HUES6 (cell line): ENCODE results near the gene CRTC1.

Experiments used
- H3K27ac ChIP-seq: 2 replicates; pipeline ENCODE4 v1.7.0; 2013; ENCODE audit warnings: low read depth, mild to moderate bottlenecking, low read length, inconsistent platforms
- H3K27me3 ChIP-seq: 2 replicates; pipeline ENCODE4 v1.6.1; 2013; ENCODE audit warnings: low read length; ENCODE audit not compliant: control insufficient read depth, insufficient read depth
- H3K36me3 ChIP-seq: 2 replicates; pipeline ENCODE4 v1.6.1; 2013; ENCODE audit warnings: low read length; ENCODE audit not compliant: control insufficient read depth, insufficient read depth
- H3K4me1 ChIP-seq: 2 replicates; pipeline ENCODE4 v1.6.1; 2013; ENCODE audit warnings: low read length; ENCODE audit not compliant: control insufficient read depth, insufficient read depth
- H3K4me3 ChIP-seq: 2 replicates; pipeline ENCODE4 v1.5.1; 2013; ENCODE audit warnings: low read depth, low read length
- H3K9ac ChIP-seq: one replicate; pipeline ENCODE4 v1.6.1; 2013; ENCODE audit warnings: mild to moderate bottlenecking, low read length
- H3K9me3 ChIP-seq: 2 replicates; pipeline ENCODE4 v1.6.1; 2013; ENCODE audit warnings: low read depth, low read length; ENCODE audit not compliant: control insufficient read depth, insufficient read depth

Gene CRTC1

DNA sequence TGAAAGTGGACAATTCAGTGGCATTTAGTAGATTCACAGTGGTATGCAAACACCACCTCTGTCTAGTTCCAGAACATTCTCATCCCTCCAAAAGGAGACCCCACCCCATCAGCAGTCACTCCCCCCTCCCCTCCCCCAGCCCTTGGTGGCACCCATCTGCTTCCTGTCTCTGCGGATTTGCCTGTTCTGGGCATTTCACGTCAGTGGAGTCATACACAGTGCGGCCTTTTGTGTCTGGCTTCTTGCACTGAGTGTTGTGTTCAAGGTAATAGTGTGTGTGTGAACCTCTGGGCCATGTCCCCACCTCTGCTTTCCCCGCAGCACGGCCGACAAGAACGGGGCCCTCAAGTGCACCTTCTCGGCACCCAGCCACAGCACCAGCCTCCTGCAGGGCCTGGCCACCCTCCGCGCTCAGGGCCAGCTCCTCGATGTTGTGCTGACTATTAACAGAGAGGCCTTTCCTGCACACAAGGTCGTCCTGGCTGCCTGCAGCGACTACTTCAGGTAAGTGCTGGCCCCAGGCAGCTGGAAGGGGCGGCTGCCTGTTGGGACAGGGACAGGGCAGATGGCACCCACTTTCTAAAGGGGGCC is 19.4 kb upstream of the CRTC1 start:
- Histone ChIP-seq H3K27ac (no peak overlapping the region), H3K36me3 (peaks cover 16% of the 10 kb centered on the region), H3K27me3 (no peaks in the 10 kb centered on the region), H3K9me3 (no peaks in the 10 kb centered on the region), H3K4me1 (peaks cover 24% of the 10 kb centered on the region; the same call in 1 of the 2 replicates), H3K4me3 (no peak overlapping the region), H3K9ac (no peak overlapping the region)

DNA sequence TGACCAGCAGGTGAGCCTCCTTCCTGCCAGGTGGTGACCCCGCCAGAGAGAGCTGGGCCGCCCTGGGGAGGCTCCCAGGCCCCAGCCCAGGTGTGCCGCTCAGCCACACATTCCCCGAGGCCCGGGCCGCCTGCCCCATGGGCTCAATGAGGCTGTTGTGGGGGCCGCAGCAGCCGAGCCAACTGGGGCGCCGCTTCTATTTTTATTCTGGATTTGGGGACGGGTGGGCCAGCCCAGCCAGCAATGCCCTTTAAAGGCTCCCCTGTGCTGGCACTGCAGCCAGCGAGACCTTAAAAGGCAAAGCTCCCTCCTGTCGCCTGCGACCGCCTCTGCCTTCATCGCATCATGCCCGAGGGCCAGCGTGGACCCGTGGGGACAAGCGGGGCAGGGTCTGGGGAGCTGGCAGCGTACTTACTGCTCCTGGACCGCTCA is 17.7 kb upstream of the CRTC1 start:
- Histone ChIP-seq H3K4me3 (no peak overlapping the region), H3K9me3 (no peaks in the 10 kb centered on the region), H3K36me3 (peaks cover 21% of the 10 kb centered on the region), H3K27me3 (no peaks in the 10 kb centered on the region), H3K27ac (no peak overlapping the region), H3K4me1 (peaks cover 12% of the 10 kb centered on the region; the same call in 1 of the 2 replicates), H3K9ac (no peak overlapping the region)

DNA sequence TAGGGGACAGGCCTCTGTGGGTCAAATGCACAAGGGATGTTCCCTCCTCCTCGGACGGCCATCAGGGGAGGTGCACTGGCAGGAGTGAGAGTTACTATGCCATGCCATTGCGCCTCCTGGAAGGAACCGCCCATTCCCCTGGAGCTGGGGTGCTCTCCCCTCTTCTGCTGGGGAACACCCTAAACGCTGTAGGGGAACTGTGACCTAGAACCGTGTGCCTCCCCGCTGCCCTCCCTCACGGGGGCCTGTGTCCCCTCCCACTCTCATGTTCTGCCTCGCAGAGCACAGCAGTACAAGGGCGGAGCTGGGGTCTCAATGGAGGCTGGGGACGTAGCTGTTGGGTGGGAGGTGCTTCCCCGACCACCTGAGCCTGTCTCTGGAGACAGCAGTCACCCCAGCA is 17.2 kb upstream of the CRTC1 start:
- H3K4me3 ChIP-seq: no peak overlapping the region
- peaks cover 12% of the 10 kb centered on the region; the same call in 1 of the 2 replicates for H3K4me1 ChIP-seq
- no peak overlapping the region for H3K9ac ChIP-seq
- H3K27ac ChIP-seq: no peak overlapping the region
- no peaks in the 10 kb centered on the region for H3K9me3 ChIP-seq
- H3K27me3 ChIP-seq: no peaks in the 10 kb centered on the region
- H3K36me3 ChIP-seq: peaks cover 21% of the 10 kb centered on the region

DNA sequence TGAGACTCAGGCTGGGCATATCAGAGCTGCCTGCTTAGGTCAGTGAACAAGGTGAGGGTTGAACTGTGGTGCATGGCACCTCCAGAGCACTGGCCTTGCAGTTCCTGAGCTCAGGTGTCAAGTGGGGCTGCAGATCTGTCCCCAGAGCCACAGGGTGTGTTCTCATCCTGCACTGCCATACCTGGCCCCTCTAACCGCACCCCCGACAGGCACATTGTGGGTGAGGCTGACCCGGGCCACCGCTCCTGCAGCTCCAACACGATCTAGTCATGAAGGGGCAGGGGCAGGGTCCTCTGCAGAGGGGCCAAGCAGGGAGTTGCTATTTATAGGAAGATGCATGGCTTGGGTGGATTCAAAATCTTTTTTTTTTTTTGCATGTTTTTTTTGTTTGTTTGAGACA is 16.7 kb upstream of the CRTC1 start:
- Histone ChIP-seq H3K27ac (no peak overlapping the region), H3K9ac (no peak overlapping the region), H3K4me3 (no peak overlapping the region)

DNA sequence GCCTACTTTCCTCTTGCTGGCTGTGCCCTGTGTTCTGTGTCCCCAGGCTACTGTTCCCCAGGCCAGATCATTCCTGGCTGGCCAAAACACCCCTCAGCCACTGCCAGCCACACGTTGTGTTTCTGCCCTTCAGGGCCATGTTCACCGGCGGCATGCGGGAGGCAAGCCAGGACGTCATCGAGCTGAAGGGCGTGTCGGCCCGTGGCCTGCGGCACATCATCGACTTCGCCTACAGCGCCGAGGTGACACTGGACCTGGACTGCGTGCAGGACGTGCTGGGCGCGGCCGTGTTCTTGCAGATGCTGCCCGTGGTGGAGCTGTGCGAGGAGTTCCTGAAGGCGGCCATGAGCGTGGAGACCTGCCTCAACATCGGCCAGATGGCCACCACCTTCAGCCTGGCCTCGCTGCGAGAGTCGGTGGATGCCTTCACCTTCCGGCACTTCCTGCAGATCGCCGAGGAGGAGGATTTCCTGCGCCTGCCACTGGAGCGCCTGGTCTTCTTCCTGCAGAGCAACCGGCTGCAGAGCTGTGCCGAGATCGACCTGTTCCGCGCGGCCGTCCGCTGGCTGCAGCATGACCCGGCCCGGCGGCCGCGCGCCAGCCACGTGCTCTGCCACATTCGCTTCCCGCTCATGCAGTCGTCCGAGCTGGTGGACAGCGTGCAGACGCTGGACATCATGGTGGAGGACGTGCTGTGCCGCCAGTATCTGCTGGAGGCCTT is 15.8 kb upstream of the CRTC1 start:
- no peak overlapping the region for H3K27ac ChIP-seq
- H3K36me3 ChIP-seq: peaks cover 21% of the 10 kb centered on the region
- H3K9ac ChIP-seq: no peak overlapping the region
- no peaks in the 10 kb centered on the region for H3K9me3 ChIP-seq
- H3K4me3 ChIP-seq: no peak overlapping the region
- H3K4me1 ChIP-seq: peaks cover 16% of the 10 kb centered on the region; the same call in 1 of the 2 replicates
- no peaks in the 10 kb centered on the region for H3K27me3 ChIP-seq

More for the DNA sequence above, 16.7 kb upstream of the CRTC1 start:
- Histone ChIP-seq H3K4me1 (peaks cover 12% of the 10 kb centered on the region; the same call in 1 of the 2 replicates), H3K27me3 (no peaks in the 10 kb centered on the region), H3K9me3 (no peaks in the 10 kb centered on the region), H3K36me3 (peaks cover 21% of the 10 kb centered on the region)

DNA sequence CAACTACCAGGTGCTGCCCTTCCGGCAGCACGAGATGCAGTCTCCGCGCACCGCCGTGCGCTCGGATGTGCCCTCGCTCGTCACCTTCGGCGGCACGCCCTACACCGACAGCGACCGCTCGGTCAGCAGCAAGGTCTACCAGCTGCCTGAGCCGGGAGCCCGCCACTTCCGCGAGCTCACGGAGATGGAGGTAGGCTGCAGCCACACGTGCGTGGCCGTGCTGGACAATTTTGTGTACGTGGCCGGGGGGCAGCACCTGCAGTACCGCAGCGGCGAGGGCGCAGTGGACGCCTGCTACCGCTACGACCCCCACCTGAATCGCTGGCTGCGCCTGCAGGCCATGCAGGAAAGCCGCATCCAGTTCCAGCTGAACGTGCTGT is 15.2 kb upstream of the CRTC1 start:
- Histone ChIP-seq H3K36me3 (peaks cover 21% of the 10 kb centered on the region), H3K4me1 (peaks cover 11% of the 10 kb centered on the region; the same call in 1 of the 2 replicates), H3K27ac (no peak overlapping the region), H3K9me3 (no peaks in the 10 kb centered on the region), H3K4me3 (no peak overlapping the region), H3K9ac (no peak overlapping the region), H3K27me3 (no peaks in the 10 kb centered on the region)

DNA sequence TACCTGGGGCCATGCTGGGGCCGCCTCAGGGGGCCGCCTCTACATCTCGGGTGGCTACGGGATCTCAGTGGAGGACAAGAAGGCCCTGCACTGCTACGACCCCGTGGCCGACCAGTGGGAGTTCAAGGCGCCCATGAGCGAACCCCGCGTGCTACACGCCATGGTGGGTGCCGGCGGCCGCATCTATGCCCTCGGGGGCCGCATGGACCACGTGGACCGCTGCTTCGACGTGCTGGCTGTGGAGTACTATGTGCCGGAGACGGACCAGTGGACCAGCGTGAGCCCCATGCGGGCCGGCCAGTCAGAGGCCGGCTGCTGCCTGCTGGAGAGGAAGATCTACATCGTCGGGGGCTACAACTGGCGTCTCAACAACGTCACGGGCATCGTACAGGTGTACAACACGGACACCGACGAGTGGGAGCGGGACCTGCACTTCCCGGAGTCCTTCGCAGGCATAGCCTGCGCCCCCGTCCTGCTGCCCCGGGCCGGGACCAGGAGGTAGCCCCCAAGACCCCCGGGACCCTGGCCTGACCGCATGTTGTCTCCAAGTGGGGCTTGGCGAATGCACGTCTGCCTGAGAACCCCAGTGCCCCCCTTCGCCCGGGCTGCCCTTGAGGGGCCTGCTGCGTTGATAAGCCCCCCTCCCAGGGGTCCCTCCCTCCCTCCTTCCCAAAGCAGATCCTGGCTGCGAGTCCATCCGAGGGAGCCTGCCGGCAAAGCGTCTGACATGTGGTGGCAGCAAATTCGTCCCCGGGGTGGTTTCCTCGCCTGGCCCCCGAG is 14.5 kb upstream of the CRTC1 start:
- H3K9me3 ChIP-seq: no peaks in the 10 kb centered on the region
- no peaks in the 10 kb centered on the region for H3K27me3 ChIP-seq
- H3K9ac ChIP-seq: no peak overlapping the region
- peaks cover 7% of the 10 kb centered on the region; the same call in 1 of the 2 replicates for H3K4me1 ChIP-seq
- H3K4me3 ChIP-seq: no peak overlapping the region
- peaks cover 21% of the 10 kb centered on the region for H3K36me3 ChIP-seq
- no peak overlapping the region for H3K27ac ChIP-seq

DNA sequence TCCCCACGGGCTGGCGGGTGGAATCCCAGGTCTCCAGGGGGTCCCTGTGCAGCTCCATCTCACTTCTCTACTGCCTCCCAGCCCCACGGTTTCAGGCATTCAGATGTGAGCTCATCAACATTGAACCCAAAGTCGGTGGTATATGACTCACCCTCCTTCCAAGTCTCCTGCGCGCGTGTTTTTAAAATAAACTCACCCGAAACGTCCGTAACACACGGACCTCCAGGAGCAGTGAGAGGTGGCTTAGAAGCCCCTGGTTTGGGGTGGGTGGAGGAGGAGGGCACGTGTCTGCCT is 14.0 kb upstream of the CRTC1 start:
- H3K36me3 ChIP-seq: peaks cover 21% of the 10 kb centered on the region
- H3K27me3 ChIP-seq: no peaks in the 10 kb centered on the region
- H3K4me1 ChIP-seq: 0 out of 2 replicates have a peak, but pooled peaks cover 4% of the 10 kb centered on the region
- H3K4me3 ChIP-seq: no peak overlapping the region
- no peaks in the 10 kb centered on the region for H3K9me3 ChIP-seq
- H3K9ac ChIP-seq: no peak overlapping the region
- no peak overlapping the region for H3K27ac ChIP-seq

DNA sequence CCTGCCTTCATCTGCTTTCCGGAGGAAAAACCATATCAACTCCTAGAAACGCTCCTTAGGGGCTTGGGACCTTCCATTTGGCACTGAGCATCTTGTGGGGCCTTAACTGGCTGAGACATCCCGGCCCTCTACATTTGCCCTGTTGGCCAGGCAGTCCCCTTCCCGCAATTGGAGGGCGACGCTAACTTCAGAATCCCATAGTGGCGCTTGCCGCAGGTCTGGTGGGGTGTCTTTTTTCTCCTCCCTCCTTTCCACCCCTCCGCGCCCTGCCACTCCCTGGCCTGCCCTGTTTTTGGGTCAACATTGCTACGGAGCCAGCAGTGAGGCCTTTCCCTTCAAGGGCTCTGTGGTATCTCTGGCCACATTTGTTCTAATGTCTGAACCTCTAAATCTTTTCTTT is 13.6 kb upstream of the CRTC1 start:
- H3K27me3 ChIP-seq: no peaks in the 10 kb centered on the region
- 0 out of 2 replicates have a peak, but pooled peaks cover 4% of the 10 kb centered on the region for H3K4me1 ChIP-seq
- peaks cover 21% of the 10 kb centered on the region for H3K36me3 ChIP-seq
- no peak overlapping the region for H3K4me3 ChIP-seq
- peaks cover 3% of the 10 kb centered on the region; the same call in 1 of the 2 replicates for H3K9me3 ChIP-seq
- H3K9ac ChIP-seq: no peak overlapping the region
- H3K27ac ChIP-seq: no peak overlapping the region

DNA sequence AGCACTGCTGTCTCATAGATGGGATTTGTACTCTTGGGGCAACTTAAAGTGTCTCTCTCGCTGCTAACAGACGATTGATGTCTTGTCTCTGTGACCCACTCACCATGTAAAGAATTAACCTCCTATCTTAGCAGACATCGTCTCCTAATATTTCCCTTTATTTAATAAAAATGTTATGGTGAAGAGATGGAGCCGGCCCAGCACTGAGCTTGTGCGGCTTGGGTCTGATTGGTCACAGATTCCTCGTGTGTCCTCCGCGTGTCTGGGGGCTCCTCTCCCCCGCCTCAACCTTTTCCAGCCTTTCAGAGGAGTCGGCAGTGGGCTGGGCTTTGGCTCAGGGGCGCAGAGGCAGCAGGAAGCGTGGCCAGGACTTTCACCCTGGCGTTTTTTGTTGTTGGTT is 13.2 kb upstream of the CRTC1 start:
- Histone ChIP-seq H3K9me3 (peaks cover 3% of the 10 kb centered on the region; the same call in 1 of the 2 replicates), H3K4me1 (0 out of 2 replicates have a peak, but pooled peaks cover 4% of the 10 kb centered on the region), H3K4me3 (no peak overlapping the region), H3K27ac (no peak overlapping the region), H3K9ac (no peak overlapping the region), H3K27me3 (no peaks in the 10 kb centered on the region), H3K36me3 (peaks cover 21% of the 10 kb centered on the region)
